H1 (cell line): ENCODE data around the gene HACD4.

Experiments
- HDAC6 ChIP-seq: IDR thresholded peaks from one replicate; pipeline ENCODE4 v1.7.1; 2012; ENCODE audit warnings: low read depth, mild to moderate bottlenecking, inconsistent platforms, low read length, moderate library complexity
- POLR2AphosphoS5 ChIP-seq: IDR thresholded peaks from 2 replicates; pipeline ENCODE4 v1.6.1; 2011; ENCODE audit warnings: low read depth, low read length

DNA sequence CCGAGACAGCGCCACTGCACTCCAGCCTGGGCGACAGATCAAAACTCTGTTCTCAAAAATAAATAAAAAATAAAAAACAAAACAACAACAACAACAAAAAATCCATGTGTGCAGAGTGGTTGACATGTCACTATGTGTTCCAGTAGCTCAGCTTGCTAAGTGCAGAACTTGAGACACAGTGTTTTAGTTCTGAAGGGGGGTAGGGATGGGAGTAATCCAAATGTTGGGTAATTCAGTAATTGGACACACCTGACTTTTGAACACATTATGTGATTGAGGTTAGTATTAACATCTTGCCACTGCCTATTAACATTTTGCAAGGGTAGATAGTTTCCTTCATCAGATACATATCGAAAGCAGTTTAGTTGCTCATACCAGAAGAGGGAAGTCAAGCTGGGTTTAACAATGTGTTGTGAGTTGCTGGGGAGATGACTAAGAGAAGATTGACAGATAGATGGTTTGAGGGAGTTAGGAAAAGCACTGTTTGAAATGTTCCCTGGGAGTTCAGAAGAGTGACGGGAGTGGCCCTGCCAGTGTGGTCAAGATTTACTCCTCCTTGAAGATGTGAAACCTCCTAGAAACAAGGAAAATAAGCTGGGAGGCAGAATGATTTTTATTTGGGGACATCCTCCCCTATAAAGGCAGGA, 928 bp downstream of the HACD4 start:
- TF ChIP-seq POLR2AphosphoS5 (no peak), HDAC6 (no peak)
